Activated T-helper 17 cell treated with anti-CD3 and anti-CD28 coated beads, Interleukin-2, amount 50 U/mL, for 72 hours (primary cell): ENCODE data around the gene CTSH. TPM values are rescaled to one million over a fixed set of nuclear protein-coding genes. Genes with fewer than 3 reads are reported as not detected.
"Not testable (repeated sequence)": the region's sequence is repeated elsewhere in the genome, so short reads cannot be mapped to it uniquely, and the experiment has no call there.

Source experiments
- ATAC-seq: fragments of 150-1000 bp; cut with Tn5 transposase; replicated peaks from 2 replicates; pipeline ENCODE4 v1.10.0; 2021; ENCODE audit warnings: mild to moderate bottlenecking, moderate library complexity
- H3K27ac Mint-ChIP-seq: one replicate; pipeline ENCODE4 v1.8.0; 2022; ENCODE audit warnings: mixed read lengths
- H3K27me3 Mint-ChIP-seq: one replicate; pipeline ENCODE4 v1.8.0; 2022; ENCODE audit warnings: mixed read lengths
- H3K36me3 Mint-ChIP-seq: one replicate; pipeline ENCODE4 v1.8.0; 2022; ENCODE audit warnings: low read depth, mild to moderate bottlenecking, mixed read lengths
- H3K4me1 Mint-ChIP-seq: one replicate; pipeline ENCODE4 v1.8.0; 2022; ENCODE audit warnings: mixed read lengths
- H3K4me3 Mint-ChIP-seq: one replicate; pipeline ENCODE4 v1.8.0; 2022; ENCODE audit warnings: mild to moderate bottlenecking, mixed read lengths
- H3K9me3 Mint-ChIP-seq: one replicate; pipeline ENCODE4 v1.8.0; 2022; ENCODE audit warnings: mixed read lengths
- total RNA-seq, 2 donors: library from RNA; stranded (reverse); gene quantifications; one replicate each; pipeline ENCODE4 v1.2.3, GENCODE V29; 2022

The CTSH gene
- total RNA-seq, 2 donors from 2014 or later: 306 to 503 TPM

- Mint-ChIP-seq H3K4me1 (peaks cover 24% of the 10 kb centered on the region), H3K36me3 (peaks cover 99% of the 10 kb centered on the region), H3K4me3 (no peak overlapping the region), H3K9me3 (no peaks in the 10 kb centered on the region), H3K27me3 (no peaks in the 10 kb centered on the region), H3K27ac (peak overlapping the region; percentile 37)
- ATAC-seq: peak; percentile 60
Observed at GRCh38 chr15:78909791-78910228, 35.0 kb downstream of the CTSH start.

- Mint-ChIP-seq H3K4me3 (no peak overlapping the region), H3K9me3 (no peaks in the 10 kb centered on the region), H3K36me3 (peaks cover 99% of the 10 kb centered on the region), H3K27ac (peak overlapping the region; percentile 37), H3K4me1 (peaks cover 24% of the 10 kb centered on the region), H3K27me3 (no peaks in the 10 kb centered on the region)
- ATAC-seq: peak; percentile 11
Observed at GRCh38 chr15:78909160-78909695, 35.6 kb downstream of the CTSH start.

- Mint-ChIP-seq H3K4me3 (no peak overlapping the region), H3K27ac (peak overlapping the region; percentile 11)
- ATAC-seq: no peak
Observed at GRCh38 chr15:78907577-78907976, 37.3 kb downstream of the CTSH start.

GRCh38 chr15:78906316-78906620 lies 38.6 kb downstream of the CTSH start:
- ATAC-seq: no peak
- peaks cover 99% of the 10 kb centered on the region for H3K36me3 Mint-ChIP-seq
- no peaks in the 10 kb centered on the region for H3K27me3 Mint-ChIP-seq

More at GRCh38 chr15:78907577-78907976, 37.3 kb downstream of the CTSH start:
- Mint-ChIP-seq H3K9me3 (no peaks in the 10 kb centered on the region), H3K36me3 (peaks cover 99% of the 10 kb centered on the region), H3K4me1 (peaks cover 22% of the 10 kb centered on the region), H3K27me3 (no peaks in the 10 kb centered on the region)

GRCh38 chr15:78904599-78905358 lies 40.1 kb downstream of the CTSH start:
- Mint-ChIP-seq H3K4me3 (no peak overlapping the region), H3K27ac (no peak overlapping the region), H3K9me3 (no peaks in the 10 kb centered on the region), H3K27me3 (no peaks in the 10 kb centered on the region), H3K36me3 (peaks cover 100% of the 10 kb centered on the region), H3K4me1 (peaks cover 14% of the 10 kb centered on the region)
- no peak for ATAC-seq

More at GRCh38 chr15:78906316-78906620, 38.6 kb downstream of the CTSH start:
- Mint-ChIP-seq H3K4me3 (no peak overlapping the region), H3K27ac (no peak overlapping the region), H3K9me3 (no peaks in the 10 kb centered on the region), H3K4me1 (peaks cover 20% of the 10 kb centered on the region)

- not testable (repeated sequence) for H3K4me1 Mint-ChIP-seq, H3K4me3 Mint-ChIP-seq, H3K27me3 Mint-ChIP-seq, ATAC-seq, H3K9me3 Mint-ChIP-seq
- Mint-ChIP-seq H3K36me3 (peaks cover 100% of the 10 kb centered on the region), H3K27ac (peak overlapping the region; percentile 58)
Observed at GRCh38 chr15:78902281-78903032, 42.4 kb downstream of the CTSH start.

- ATAC-seq, H3K9me3 Mint-ChIP-seq, H3K4me3 Mint-ChIP-seq, H3K27me3 Mint-ChIP-seq, H3K27ac Mint-ChIP-seq, H3K4me1 Mint-ChIP-seq: not testable (repeated sequence)
- H3K36me3 Mint-ChIP-seq: peaks cover 100% of the 10 kb centered on the region
Observed at GRCh38 chr15:78900819-78901533, 43.9 kb downstream of the CTSH start.

- Mint-ChIP-seq H3K36me3 (peaks cover 100% of the 10 kb centered on the region), H3K4me3 (no peak overlapping the region), H3K9me3 (no peaks in the 10 kb centered on the region), H3K4me1 (peaks cover 9% of the 10 kb centered on the region), H3K27me3 (no peaks in the 10 kb centered on the region), H3K27ac (no peak overlapping the region)
- no peak for ATAC-seq
Observed at GRCh38 chr15:78898540-78898939, 46.3 kb downstream of the CTSH start.

GRCh38 chr15:78895471-78895870 lies 49.4 kb downstream of the CTSH start:
- Mint-ChIP-seq H3K4me3 (no peak overlapping the region), H3K9me3 (no peaks in the 10 kb centered on the region), H3K4me1 (peaks cover 11% of the 10 kb centered on the region), H3K27ac (no peak overlapping the region), H3K27me3 (no peaks in the 10 kb centered on the region), H3K36me3 (peaks cover 100% of the 10 kb centered on the region)
- ATAC-seq: no peak

- no peak for ATAC-seq
- Mint-ChIP-seq H3K27ac (peak overlapping the region; percentile 59), H3K4me3 (peak overlapping the region; percentile 28), H3K36me3 (peaks cover 100% of the 10 kb centered on the region), H3K27me3 (no peaks in the 10 kb centered on the region), H3K9me3 (no peaks in the 10 kb centered on the region), H3K4me1 (peaks cover 11% of the 10 kb centered on the region)
Observed at GRCh38 chr15:78893538-78893937, 51.3 kb downstream of the CTSH start.

GRCh38 chr15:78889000-78889399 lies 55.8 kb downstream of the CTSH start:
- peaks cover 8% of the 10 kb centered on the region for H3K4me1 Mint-ChIP-seq
- H3K4me3 Mint-ChIP-seq: no peak overlapping the region
- peaks cover 100% of the 10 kb centered on the region for H3K36me3 Mint-ChIP-seq
- no peak overlapping the region for H3K27ac Mint-ChIP-seq
- no peaks in the 10 kb centered on the region for H3K27me3 Mint-ChIP-seq
- no peaks in the 10 kb centered on the region for H3K9me3 Mint-ChIP-seq
- no peak for ATAC-seq

GRCh38 chr15:78881681-78882080 lies 63.2 kb downstream of the CTSH start:
- H3K4me1 Mint-ChIP-seq: peaks cover 25% of the 10 kb centered on the region
- H3K4me3 Mint-ChIP-seq: peak overlapping the region; percentile 37
- peak overlapping the region; percentile 41 for H3K27ac Mint-ChIP-seq
- no peak for ATAC-seq
- peaks cover 97% of the 10 kb centered on the region for H3K36me3 Mint-ChIP-seq
- H3K27me3 Mint-ChIP-seq: no peaks in the 10 kb centered on the region
- H3K9me3 Mint-ChIP-seq: no peaks in the 10 kb centered on the region

GRCh38 chr15:78880813-78881212 lies 64.0 kb downstream of the CTSH start:
- H3K27me3 Mint-ChIP-seq: no peaks in the 10 kb centered on the region
- no peaks in the 10 kb centered on the region for H3K9me3 Mint-ChIP-seq
- peaks cover 97% of the 10 kb centered on the region for H3K36me3 Mint-ChIP-seq
- H3K4me3 Mint-ChIP-seq: peak overlapping the region; percentile 89
- H3K4me1 Mint-ChIP-seq: peaks cover 27% of the 10 kb centered on the region
- no peak for ATAC-seq
- H3K27ac Mint-ChIP-seq: no peak overlapping the region

- Mint-ChIP-seq H3K36me3 (peaks cover 97% of the 10 kb centered on the region), H3K9me3 (no peaks in the 10 kb centered on the region), H3K4me1 (peaks cover 33% of the 10 kb centered on the region), H3K27me3 (no peaks in the 10 kb centered on the region), H3K4me3 (peak overlapping the region; percentile 89), H3K27ac (peak overlapping the region; percentile 30)
- peak; percentile 68 for ATAC-seq
Observed at GRCh38 chr15:78880242-78880533, 64.7 kb downstream of the CTSH start.
